Activated T-cell treated with anti-CD3 and anti-CD28 coated beads for 24 hours (primary cell): Measurements from ENCODE around the gene TMEM163.
"Not testable (repeated sequence)": the region's sequence is repeated elsewhere in the genome, so short reads cannot be mapped to it uniquely, and the experiment has no call there.

Source experiments
- DNase-seq: peaks from one replicate; pipeline ENCODE4 v3.0.0-alpha.2; 2020; ENCODE audit warnings: low read depth

The TMEM163 gene

DNA sequence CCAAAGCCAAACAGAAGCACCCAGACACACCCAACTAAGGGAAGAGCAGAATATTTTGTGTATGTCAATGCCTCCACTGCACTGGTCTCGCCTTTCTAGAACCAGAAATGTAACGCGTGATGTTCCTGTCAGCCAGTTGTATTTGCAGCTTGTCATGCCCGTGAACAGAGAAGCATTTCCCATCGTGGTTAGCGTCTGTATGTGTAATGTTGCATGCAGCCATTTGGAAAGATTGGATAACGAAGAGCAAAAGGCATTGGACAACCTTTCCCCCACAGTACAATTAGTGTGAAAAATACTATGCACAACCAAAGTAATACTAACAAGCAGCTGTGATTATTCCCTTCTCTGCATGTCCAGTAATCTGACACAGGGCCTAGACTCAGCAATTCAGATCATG, 140.5 kb downstream of the TMEM163 start:
- no peak for DNase-seq

DNA sequence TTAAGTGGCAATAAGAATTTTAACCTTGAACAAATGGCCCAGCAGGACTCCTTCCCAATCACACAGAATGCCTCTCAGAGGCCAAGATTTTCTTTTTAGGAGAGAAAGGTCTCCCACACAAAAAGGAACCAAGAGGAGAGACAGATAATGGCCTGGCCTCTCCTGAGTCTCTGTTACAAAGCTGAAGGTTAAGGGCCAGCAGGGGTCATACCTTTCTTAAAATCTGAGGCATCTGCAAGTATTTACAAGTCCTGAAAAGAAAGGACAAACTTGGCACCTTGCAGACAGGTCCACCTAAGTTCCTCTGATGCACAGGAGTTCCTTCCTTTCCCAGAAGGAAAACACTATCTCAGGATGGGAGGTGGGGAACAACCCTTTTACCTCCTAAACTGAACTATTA, 142.3 kb downstream of the TMEM163 start:
- DNase-seq = no peak

DNA sequence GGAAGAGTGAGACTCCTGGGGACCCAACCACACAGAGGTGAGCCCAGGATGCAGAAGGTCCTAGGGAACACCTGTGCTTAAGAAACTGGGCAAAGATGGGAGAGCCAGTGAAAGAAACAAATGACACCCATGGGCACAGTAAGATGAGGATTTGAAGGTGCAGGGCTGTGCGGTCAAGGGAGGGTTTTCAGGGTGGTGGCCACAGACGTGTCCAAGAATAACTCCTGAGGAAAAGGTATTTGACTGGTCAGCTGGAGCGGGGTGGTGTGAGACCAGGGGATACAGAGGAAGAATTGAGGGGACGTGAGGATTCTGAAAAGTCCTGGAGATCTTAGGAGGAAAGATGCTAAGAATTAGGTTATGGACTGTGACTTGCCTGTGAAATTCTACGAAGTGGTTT, 142.9 kb downstream of the TMEM163 start:
- no peak for DNase-seq

GRCh38 chr2:134574611-134575330, 144.0 kb downstream of the TMEM163 start:
- DNase-seq = no peak

- DNase-seq = no peak
Observed at GRCh38 chr2:134573724-134574123, 145.1 kb downstream of the TMEM163 start.

- no peak for DNase-seq
Observed at GRCh38 chr2:134573085-134573370, 145.8 kb downstream of the TMEM163 start.

DNA sequence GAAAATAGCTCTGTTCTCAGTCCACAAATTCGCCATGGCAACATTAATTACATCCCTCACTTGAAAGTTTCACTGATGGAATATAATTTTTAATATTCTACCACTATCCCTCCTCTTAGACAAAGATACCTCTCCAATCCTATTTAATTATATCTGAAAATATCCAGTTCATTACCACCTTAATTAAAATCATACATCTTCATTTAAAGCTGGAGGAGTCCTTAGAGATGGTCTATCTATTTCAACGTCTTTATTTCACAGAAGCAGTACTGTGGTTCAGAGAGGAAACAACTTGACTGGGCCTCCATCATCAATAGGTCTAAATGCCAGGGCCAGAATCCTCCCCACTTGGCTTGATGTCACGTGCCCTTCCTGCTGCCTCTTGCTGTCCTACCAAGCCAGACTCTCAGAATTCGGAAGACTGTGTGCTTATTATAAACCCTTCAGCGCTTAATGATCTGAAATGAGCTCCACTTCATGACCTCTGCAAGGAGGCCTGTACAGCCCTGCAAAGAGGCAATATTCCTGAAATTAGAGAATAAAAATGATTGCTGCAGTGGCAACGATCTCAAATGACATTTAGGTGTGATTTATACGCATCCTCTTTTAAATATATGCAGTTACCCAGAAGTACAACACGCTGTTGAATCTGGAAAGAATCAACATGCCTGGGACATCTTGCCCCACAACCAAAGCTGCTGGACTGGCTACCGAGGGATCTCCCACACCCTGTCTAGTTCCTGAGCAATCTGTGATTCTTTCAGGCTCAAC, 146.3 kb downstream of the TMEM163 start:
- no peak for DNase-seq

GRCh38 chr2:134570676-134571075, 148.1 kb downstream of the TMEM163 start:
- DNase-seq = no peak

DNA sequence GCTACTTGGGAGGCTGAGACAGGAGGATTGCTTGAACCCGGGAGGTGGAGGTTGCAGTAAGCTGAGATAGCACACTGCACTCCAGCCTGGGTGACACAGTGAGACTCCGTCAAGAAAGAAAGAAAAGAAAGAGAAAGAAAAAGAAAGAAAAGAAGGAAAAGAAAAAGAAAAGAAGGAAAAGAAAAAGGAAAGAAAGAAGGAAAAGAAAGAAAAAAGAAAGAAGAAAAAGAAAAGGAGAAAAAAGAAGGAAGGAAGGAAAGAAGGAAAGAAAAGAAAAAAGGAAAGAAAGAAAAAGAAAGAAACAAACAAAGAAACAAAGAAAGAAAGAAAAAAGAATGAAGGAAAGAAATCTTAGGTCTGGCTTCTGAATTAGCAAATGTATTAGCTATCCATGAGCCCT, 150.4 kb downstream of the TMEM163 start:
- no peak for DNase-seq

DNA sequence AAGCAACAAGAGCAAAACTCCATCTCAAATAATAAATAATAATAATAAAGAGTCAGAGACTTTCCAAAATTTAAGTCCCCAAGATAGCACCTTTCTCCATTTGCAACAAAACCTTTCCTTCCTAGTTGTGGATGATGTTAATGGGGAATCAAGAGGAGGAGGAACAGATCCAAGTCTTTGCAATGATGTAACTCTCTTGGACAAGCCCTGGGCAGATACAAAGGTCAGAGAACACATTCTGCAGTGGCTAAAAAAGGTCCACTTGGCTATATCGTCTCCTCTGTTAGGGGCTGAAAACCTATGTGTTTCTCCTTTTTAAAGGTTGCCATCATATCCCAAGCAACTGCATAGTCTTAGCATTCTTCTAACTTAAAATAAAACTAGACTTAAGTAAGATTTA, 151.1 kb downstream of the TMEM163 start:
- no peak for DNase-seq

DNA sequence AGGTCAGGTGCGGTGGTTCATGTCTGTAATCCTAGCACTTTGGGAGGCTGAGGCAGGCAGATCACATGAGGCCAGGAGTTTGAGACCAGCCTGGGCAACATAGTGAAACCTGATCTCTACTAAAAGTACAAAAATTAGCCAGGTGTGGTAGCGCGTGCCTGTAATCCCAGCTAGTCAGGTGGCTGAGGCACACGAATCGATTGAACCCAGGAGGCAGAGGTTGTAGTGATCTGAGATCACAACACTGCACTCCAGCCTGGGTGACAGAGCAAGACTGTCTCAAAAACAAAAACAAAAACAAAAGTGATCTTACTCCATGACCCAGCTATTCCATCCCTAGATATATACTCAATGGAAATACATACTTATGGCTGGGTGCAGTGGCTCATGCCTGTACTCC, 153.8 kb downstream of the TMEM163 start:
- DNase-seq = not testable (repeated sequence)

GRCh38 chr2:134564549-134564948, 154.3 kb downstream of the TMEM163 start:
- no peak for DNase-seq

DNA sequence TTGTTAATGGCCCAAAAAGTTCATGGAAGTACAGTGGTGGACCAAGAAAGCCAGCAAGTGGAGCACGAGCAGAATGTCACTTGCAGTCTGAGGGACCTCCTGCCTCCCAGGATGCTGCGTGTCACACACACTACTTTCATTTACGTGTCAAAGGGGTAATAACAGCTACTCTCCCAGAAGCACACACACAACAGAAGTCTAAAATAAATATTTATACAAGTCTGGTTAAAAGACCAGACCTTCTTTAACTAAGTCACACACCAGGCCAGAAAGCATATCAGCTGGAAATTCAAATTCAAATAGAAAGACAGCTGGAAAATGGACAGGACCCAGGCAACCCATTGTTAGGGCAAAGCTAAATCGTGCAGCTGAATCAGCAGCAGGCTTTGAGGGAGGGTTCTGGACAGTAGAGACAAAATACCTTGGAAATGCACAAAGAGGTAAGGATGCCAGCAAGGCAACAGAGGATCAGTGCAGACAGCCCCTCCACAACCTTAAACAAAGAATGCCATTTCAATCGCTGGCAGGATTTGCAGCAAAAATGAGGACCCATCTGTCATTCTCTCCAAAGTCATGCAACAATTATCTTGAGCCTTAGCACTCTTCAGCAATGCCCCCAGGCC, 160.5 kb downstream of the TMEM163 start:
- no peak for DNase-seq

- DNase-seq = no peak
Observed at GRCh38 chr2:134555411-134555810, 163.4 kb downstream of the TMEM163 start.

GRCh38 chr2:134553657-134554056, 165.1 kb downstream of the TMEM163 start:
- DNase-seq = no peak

DNA sequence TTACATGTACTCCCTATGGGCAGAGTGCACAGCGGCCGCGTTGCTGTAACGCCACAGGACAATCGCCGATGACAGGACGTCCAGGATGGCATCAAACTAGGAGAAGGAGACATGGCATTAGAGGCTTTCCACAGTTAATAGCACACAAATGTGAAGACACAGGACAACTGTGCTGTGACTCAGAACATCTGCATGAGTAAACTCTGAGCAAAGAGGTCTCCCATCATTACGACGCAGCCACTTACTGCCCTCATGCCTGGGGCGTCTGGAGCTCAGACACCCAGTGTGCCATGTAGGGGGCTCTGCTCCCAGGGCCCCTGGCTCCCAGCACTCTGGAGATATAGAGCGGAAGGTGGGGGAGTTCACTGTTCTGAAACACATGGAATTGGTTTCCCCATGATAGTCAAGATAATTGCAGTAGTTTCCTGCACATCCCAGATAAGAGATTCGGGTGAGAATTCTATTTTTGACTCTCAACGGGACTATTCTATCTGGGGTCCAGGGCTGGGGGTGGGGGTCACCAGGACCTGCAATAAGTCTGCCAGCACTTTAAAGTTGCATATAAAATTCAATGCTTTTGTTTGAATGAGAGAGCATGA, 168.1 kb downstream of the TMEM163 start:
- DNase-seq = no peak

DNA sequence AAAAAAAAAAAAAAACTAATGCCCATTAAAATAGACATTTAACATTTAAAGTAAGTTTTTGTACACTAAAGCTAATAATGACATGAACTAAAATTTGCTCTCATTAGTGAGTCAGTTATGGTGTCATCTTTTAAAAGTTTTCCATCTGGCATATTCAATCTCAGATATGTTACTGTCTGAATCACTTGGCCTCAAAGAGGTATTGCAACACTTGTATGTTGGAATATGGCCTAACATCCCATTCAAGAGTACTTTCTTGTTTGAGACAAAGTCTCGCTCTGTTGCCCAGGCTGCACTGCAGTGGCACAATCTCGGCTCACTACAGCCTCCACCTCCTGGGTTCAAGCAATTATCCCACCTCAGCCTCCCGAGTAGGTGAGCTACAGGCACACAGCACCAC, 169.7 kb downstream of the TMEM163 start:
- DNase-seq = no peak

DNA sequence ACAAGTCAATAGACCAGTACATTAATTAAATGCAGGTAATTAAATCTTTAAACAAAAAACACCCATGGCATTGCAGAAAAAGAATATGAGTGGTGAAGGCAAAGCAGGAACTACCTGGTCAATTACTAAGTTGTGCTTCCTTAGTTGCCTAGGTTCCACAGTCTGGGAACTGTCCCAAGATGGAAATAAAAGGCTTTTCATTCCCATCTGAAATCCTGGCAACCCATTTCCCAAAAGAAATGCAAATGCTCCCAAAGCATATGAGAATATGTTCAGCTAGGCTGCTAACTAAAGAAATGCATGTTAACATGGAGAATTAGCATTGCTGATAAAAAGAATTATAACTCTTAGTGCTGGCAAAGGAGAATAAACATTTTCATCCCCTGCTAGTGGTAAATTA, 177.8 kb downstream of the TMEM163 start:
- no peak for DNase-seq

GRCh38 chr2:134539981-134540380, 178.8 kb downstream of the TMEM163 start:
- DNase-seq = no peak

GRCh38 chr2:134537702-134538101, 181.1 kb downstream of the TMEM163 start:
- DNase-seq = no peak

- no peak for DNase-seq
Observed at GRCh38 chr2:134537121-134537520, 181.7 kb downstream of the TMEM163 start.

DNA sequence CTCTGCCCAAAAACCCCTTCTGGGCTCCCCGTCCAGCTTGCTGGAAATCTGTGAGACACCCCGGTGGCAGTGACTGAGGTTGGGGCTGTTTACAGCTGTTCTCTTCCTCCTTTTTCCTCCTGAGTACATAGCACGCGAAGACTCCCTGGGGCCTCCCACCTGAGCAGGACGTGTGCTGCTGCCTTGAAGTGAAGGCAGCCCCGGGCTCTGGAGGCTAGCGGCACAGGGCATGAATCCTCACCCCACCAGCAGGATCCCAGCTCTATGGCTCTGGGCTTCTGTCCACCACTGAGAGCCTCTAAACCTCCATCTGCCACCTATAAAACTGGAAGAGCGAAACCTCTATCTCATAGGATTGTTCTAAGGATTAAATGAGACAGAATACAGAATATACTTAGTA, 182.5 kb downstream of the TMEM163 start:
- DNase-seq = no peak

DNA sequence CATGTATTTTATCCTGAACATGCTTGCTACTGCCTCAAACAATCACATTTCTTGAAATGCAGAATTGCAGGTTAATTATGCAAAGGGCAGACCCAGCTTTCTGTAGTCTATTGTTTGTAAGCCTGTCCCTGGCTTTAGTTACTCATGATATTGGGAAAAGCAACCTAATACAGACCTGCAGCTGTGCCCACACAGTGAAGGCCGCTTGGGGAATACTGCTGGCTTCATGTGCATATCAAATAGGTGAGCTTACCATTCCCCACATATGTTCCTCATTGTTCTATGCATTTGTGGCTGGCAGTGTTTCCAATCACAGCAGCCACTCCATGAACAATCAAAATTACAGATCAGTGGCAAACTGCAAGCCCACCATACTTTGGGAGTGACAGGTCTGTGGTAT, 186.3 kb downstream of the TMEM163 start:
- DNase-seq = no peak
